HG03196 (cell line): ENCODE results near the gene MAMDC2.

Experiments
- ATAC-seq: cut with Tn5 transposase; IDR thresholded peaks from one replicate; pipeline ENCODE4 v1.9.1; 2021; ENCODE audit not compliant: unreplicated experiment

The MAMDC2 gene

GRCh38 chr9:70060883-70061507 is 17.3 kb downstream of the MAMDC2 start:
- ATAC-seq, result peak; percentile 94

GRCh38 chr9:70061776-70062175 is 18.1 kb downstream of the MAMDC2 start:
- no peak for ATAC-seq

- no peak for ATAC-seq
Measured at GRCh38 chr9:70064496-70064895, 20.8 kb downstream of the MAMDC2 start.

GRCh38 chr9:70065572-70065971 is 21.9 kb downstream of the MAMDC2 start:
- ATAC-seq, result no peak

GRCh38 chr9:70066418-70066817 is 22.8 kb downstream of the MAMDC2 start:
- ATAC-seq, result no peak

GRCh38 chr9:70066874-70067273 is 23.2 kb downstream of the MAMDC2 start:
- no peak for ATAC-seq

GRCh38 chr9:70069704-70070103 is 26.1 kb downstream of the MAMDC2 start:
- no peak for ATAC-seq

GRCh38 chr9:70073193-70073592 is 29.5 kb downstream of the MAMDC2 start:
- ATAC-seq, result no peak

GRCh38 chr9:70073756-70074155 is 30.1 kb downstream of the MAMDC2 start:
- ATAC-seq, result no peak

GRCh38 chr9:70076678-70077077 is 33.0 kb downstream of the MAMDC2 start:
- no peak for ATAC-seq

GRCh38 chr9:70079417-70080037 is 35.9 kb downstream of the MAMDC2 start:
- no peak for ATAC-seq

- ATAC-seq, result no peak
Measured at GRCh38 chr9:70080481-70081119, 37.0 kb downstream of the MAMDC2 start.

GRCh38 chr9:70081120-70081495 is 37.5 kb downstream of the MAMDC2 start:
- no peak for ATAC-seq

- ATAC-seq, result no peak
Measured at GRCh38 chr9:70083429-70083828, 39.8 kb downstream of the MAMDC2 start.

GRCh38 chr9:70085241-70085640 is 41.6 kb downstream of the MAMDC2 start:
- no peak for ATAC-seq

- no peak for ATAC-seq
Measured at GRCh38 chr9:70091103-70091502, 47.5 kb downstream of the MAMDC2 start.

- no peak for ATAC-seq
Measured at GRCh38 chr9:70091572-70091971, 47.9 kb downstream of the MAMDC2 start.

GRCh38 chr9:70092190-70092589 is 48.5 kb downstream of the MAMDC2 start:
- no peak for ATAC-seq

GRCh38 chr9:70093095-70093494 is 49.4 kb downstream of the MAMDC2 start:
- ATAC-seq, result no peak

GRCh38 chr9:70093944-70094343 is 50.3 kb downstream of the MAMDC2 start:
- ATAC-seq, result no peak

- ATAC-seq, result no peak
Measured at GRCh38 chr9:70094747-70095146, 51.1 kb downstream of the MAMDC2 start.

GRCh38 chr9:70097187-70097586 is 53.5 kb downstream of the MAMDC2 start:
- no peak for ATAC-seq

GRCh38 chr9:70100362-70100761 is 56.7 kb downstream of the MAMDC2 start:
- ATAC-seq, result no peak
